SK-N-SH (cell line): ENCODE data around the gene CELA3B. TPM values are rescaled to one million over a fixed set of nuclear protein-coding genes. Genes with fewer than 3 reads are reported as not detected.
A peak's percentile ranks its signal among the peaks of the same experiment; 100 is the strongest.

Experiments
- CTCF ChIA-PET: fragments of 300-600, 350-600 bp; formaldehyde crosslinking; extraction: SDS; loops from one replicate; lab custom pipeline; 2021; lab: Yijun Ruan, JAX
- POLR2A ChIA-PET: fragments of 350-600 bp; sonication (Branson Sonifier 250); formaldehyde crosslinking; extraction: SDS; loops from one replicate; lab custom pipeline; 2020; ENCODE audit warnings: antibody characterized with exemption, inconsistent platforms; lab: Yijun Ruan, JAX
- DNase-seq: peaks from one replicate; pipeline ENCODE4 v3.0.0; 2012
- H2AFZ ChIP-seq: fragments of 200-600 bp; sonication (generic); 2 replicates; pipeline ENCODE4 v1.8.1; 2016; ENCODE audit warnings: antibody characterized with exemption, mild to moderate bottlenecking, low read depth
- H3F3A ChIP-seq: fragments of 200-600 bp; sonication (generic); replicated peaks from 2 replicates; pipeline ENCODE3; 2016; ENCODE audit warnings: antibody characterized with exemption, mild to moderate bottlenecking; ENCODE audit not compliant: insufficient read depth
- H3K27ac ChIP-seq, 2 experiments: fragments of 200-500 bp in 1 of 2; fragments of 200-600 bp in 1 of 2; sonication (Bioruptor generic) in 1 of 2; sonication (generic), shearing (Covaris generic) in 1 of 2; 2 replicates each; pipeline versions ENCODE4 v1.5.1 to v1.6.1; 2014 to 2016; ENCODE audit warnings: low read depth in 2 of 2, inconsistent platforms in 1 of 2, low read length in 1 of 2, mild to moderate bottlenecking in 1 of 2, mixed read lengths in 1 of 2
- H3K27me3 ChIP-seq: fragments of 200-600 bp; sonication (generic), shearing (Covaris generic); 2 replicates; pipeline ENCODE4 v1.6.1; 2016; ENCODE audit warnings: mixed run types; ENCODE audit not compliant: insufficient read depth
- H3K36me3 ChIP-seq, 2 experiments: fragments of 200-500 bp in 1 of 2; fragments of 200-600 bp in 1 of 2; sonication (Bioruptor generic) in 1 of 2; sonication (generic) in 1 of 2; replicated peaks in 1 of 2; 2 replicates each; pipeline versions ENCODE3 to v1.5.1; 2014 to 2016; ENCODE audit warnings: low read length in 1 of 2, mild to moderate bottlenecking in 1 of 2; ENCODE audit not compliant: insufficient read depth in 2 of 2, control insufficient read depth in 1 of 2
- H3K4me1 ChIP-seq, 2 experiments: fragments of 200-500 bp in 1 of 2; fragments of 200-600 bp in 1 of 2; sonication (Bioruptor generic) in 1 of 2; sonication (generic), shearing (Covaris generic) in 1 of 2; 2 replicates each; pipeline versions ENCODE4 v1.5.1 to v1.6.1; 2014 to 2016; ENCODE audit warnings: low read depth in 1 of 2, low read length in 1 of 2, mixed run types in 1 of 2; ENCODE audit not compliant: insufficient read depth in 2 of 2, control insufficient read depth in 1 of 2
- H3K4me2 ChIP-seq: fragments of 200-600 bp; sonication (generic), shearing (Covaris generic); 2 replicates; pipeline ENCODE4 v1.6.1; 2017; ENCODE audit warnings: mixed run types
- H3K4me3 ChIP-seq, 2 experiments: fragments of 200-500 bp in 1 of 2; fragments of 200-600 bp in 1 of 2; sonication (Bioruptor generic) in 1 of 2; sonication (generic), shearing (Covaris generic) in 1 of 2; 2 replicates each; pipeline versions ENCODE4 v1.5.1 to v1.8.1; 2014 to 2016; ENCODE audit warnings: low read depth in 2 of 2, inconsistent platforms in 1 of 2, low read length in 1 of 2, mild to moderate bottlenecking in 1 of 2, mixed read lengths in 1 of 2, moderate library complexity in 1 of 2
- H3K79me2 ChIP-seq: fragments of 200-600 bp; sonication (generic); 2 replicates; pipeline ENCODE4 v1.8.1; 2017; ENCODE audit warnings: mild to moderate bottlenecking; ENCODE audit not compliant: insufficient read depth
- H3K9ac ChIP-seq: fragments of 200-600 bp; sonication (generic); 2 replicates; pipeline ENCODE4 v1.6.1; 2017; ENCODE audit warnings: mixed run types
- H3K9me2 ChIP-seq: fragments of 200-600 bp; sonication (generic); 2 replicates; pipeline ENCODE4 v1.6.1; 2017; ENCODE audit warnings: mixed run types
- H3K9me3 ChIP-seq: fragments of 200-600 bp; sonication (generic); 2 replicates; pipeline ENCODE4 v1.6.1; 2017; ENCODE audit warnings: mixed run types, mild to moderate bottlenecking, moderate library complexity
- H4K20me1 ChIP-seq: fragments of 200-600 bp; sonication (generic); 2 replicates; pipeline ENCODE4 v1.6.1; 2017; ENCODE audit warnings: mild to moderate bottlenecking, mixed run types; ENCODE audit not compliant: insufficient read depth
- EP300 ChIP-seq, 2 experiments: IDR thresholded peaks; 2 replicates each; pipeline versions ENCODE4 v1.4.0 to v1.6.1; 2012; ENCODE audit warnings: borderline replicate concordance in 1 of 2, low read depth in 1 of 2, low read length in 1 of 2
- FOSL2 ChIP-seq: IDR thresholded peaks from 2 replicates; pipeline ENCODE4 v1.4.0; 2012; ENCODE audit warnings: low read depth, mild to moderate bottlenecking, moderate library complexity, borderline replicate concordance
- FOXJ3 ChIP-seq: sonication (generic); formaldehyde crosslinking; IDR thresholded peaks from 2 replicates; pipeline ENCODE4 v1.5.1; 2020; ENCODE audit warnings: mild to moderate bottlenecking, missing genetic modification reagents
- JUND ChIP-seq: IDR thresholded peaks from 2 replicates; pipeline ENCODE4 v1.4.0; 2012
- MAX ChIP-seq: IDR thresholded peaks from 2 replicates; pipeline ENCODE4 v1.4.0; 2012; ENCODE audit warnings: low read depth
- MEF2A ChIP-seq: IDR thresholded peaks from 2 replicates; pipeline ENCODE4 v1.4.0; 2012; ENCODE audit warnings: low read depth, borderline replicate concordance
- NFIC ChIP-seq: IDR thresholded peaks from 2 replicates; pipeline ENCODE4 v1.4.0; 2012; ENCODE audit warnings: borderline replicate concordance
- PBX3 ChIP-seq: IDR thresholded peaks from 2 replicates; pipeline ENCODE4; 2012
- POLR2AphosphoS5 ChIP-seq: IDR thresholded peaks from 2 replicates; pipeline ENCODE4 v1.6.1; 2012; ENCODE audit warnings: low read depth, low read length
- REST ChIP-seq: IDR thresholded peaks from 2 replicates; pipeline ENCODE4 v1.6.1; 2012; ENCODE audit warnings: mild to moderate bottlenecking, low read depth, low read length, moderate library complexity
- TCF12 ChIP-seq: IDR thresholded peaks from 2 replicates; pipeline ENCODE4 v1.4.0; 2012
- WGBS: methylation state at CpG from one replicate; pipeline ENCODE4 v1.1.6; 2017; ENCODE audit warnings: low lambda C conversion rate; 5-methylcytosine and 5-hydroxymethylcytosine counted together
- polyA plus RNA-seq, 3 experiments: library from polyadenylated mRNA; depleted of rRNA; stranded (reverse); fragments of >200 nt; gene quantifications; 2 replicates each; pipeline ENCODE4 v1.2.3, GENCODE V29; 2012

Gene CELA3B
- polyA plus RNA-seq, 1 of the 3 experiments (the other 2 are of a cell fraction), result not detected

GRCh38 chr1:21956720-21957552, 19.9 kb upstream of the CELA3B start:
- Histone ChIP-seq H3K27me3 (no peaks in the 10 kb centered on the region), H3K36me3 (no peaks in the 10 kb centered on the region), H3K4me2 (0 out of 2 replicates have a peak overlapping the region, but pooled peaks have one; percentile 39), H2AFZ (no peak overlapping the region), H3K27ac (no peak overlapping the region), H3K9me2 (no peaks in the 10 kb centered on the region), H3K4me1 (peaks cover 15 to 21% of the 10 kb centered on the region in 2 experiments; a peak in 3 of 4 replicates), H4K20me1 (no peaks in the 10 kb centered on the region), H3K9ac (no peak overlapping the region), H3K79me2 (no peaks in the 10 kb centered on the region), H3K4me3 (no peak overlapping the region), H3F3A (no peaks in the 10 kb centered on the region), H3K9me3 (no peaks in the 10 kb centered on the region)
- POLR2A ChIA-PET, result no interaction called here
- CTCF ChIA-PET, result interaction anchor here (0.9 to 1.9 kb wide), 3 partner anchors 17 to 460 kb away, joined by 3 to 6 read pairs (median 3); no protein-coding TSS in a partner anchor
- WGBS, result 72% methylated on average over 13 of the region's 18 CpGs
- DNase-seq, result peak; percentile 61
- TF ChIP-seq FOXJ3 (CRISPR knock-in tag) (no peak), MAX (peak; percentile 86), FOSL2 (peak; percentile 73; the same call in 1 of the 2 replicates), NFIC (peak; percentile 93), EP300 (IDR thresholded peaks at IDR 0.05; ENCODE audit: borderline replicate concordance in 1 of 2, low read depth in 1 of 2, low read length in 1 of 2) (0 out of 4 replicates have a peak, but pooled peaks of 1 of the 2 experiments have one; percentile 38), POLR2AphosphoS5 (no peak), JUND (peak; percentile 43), TCF12 (peak; percentile 73), REST (peak; percentile 23; the same call in 1 of the 2 replicates), PBX3 (peak; percentile 36; the same call in 1 of the 2 replicates), MEF2A (no peak)
